WTC11 (cell line): ENCODE results near the gene CACNA2D3. TPM values are rescaled to one million over a fixed set of nuclear protein-coding genes. Genes with fewer than 3 reads are reported as not detected.

ENCODE experiments used
- ATAC-seq: fragments of 200-7000 bp; cut with Tn5 transposase; 2 replicates; pipeline ENCODE4 v1.10.0; 2021; ENCODE audit warnings: mild to moderate bottlenecking, moderate library complexity
- CTCF ChIA-PET: fragments of 300-600 bp; sonication (Branson Sonifier 250); formaldehyde crosslinking; loops from one replicate; lab custom pipeline; 2021; ENCODE audit warnings: antibody characterized with exemption; lab: Charles Lee
- POLR2A ChIA-PET: fragments of 350-600 bp; sonication (Branson Sonifier 250); formaldehyde crosslinking; loops from one replicate; lab custom pipeline; 2021; ENCODE audit warnings: antibody characterized with exemption; lab: Charles Lee
- DNase-seq: peaks from one replicate; pipeline ENCODE4 v3.0.0; 2021; ENCODE audit warnings: low spot score
- H3K27ac Mint-ChIP-seq: 2 replicates; pipeline ENCODE4 v1.8.0; 2021; ENCODE audit warnings: mixed read lengths
- H3K27me3 Mint-ChIP-seq: 2 replicates; pipeline ENCODE4 v1.8.0; 2021; ENCODE audit warnings: low read depth, mild to moderate bottlenecking, moderate library complexity, mixed read lengths
- H3K36me3 Mint-ChIP-seq: 2 replicates; pipeline ENCODE4 v1.8.0; 2021; ENCODE audit warnings: mixed read lengths
- H3K4me1 Mint-ChIP-seq: 2 replicates; pipeline ENCODE4 v1.8.0; 2022; ENCODE audit warnings: mixed read lengths
- H3K4me3 Mint-ChIP-seq: 2 replicates; pipeline ENCODE4 v1.8.0; 2021; ENCODE audit warnings: mild to moderate bottlenecking, moderate library complexity, mixed read lengths
- H3K9me3 Mint-ChIP-seq: 2 replicates; pipeline ENCODE4 v1.8.0; 2021; ENCODE audit warnings: mixed read lengths
- ARID4B ChIP-seq: sonication (generic); formaldehyde crosslinking; IDR thresholded peaks from 2 replicates; pipeline ENCODE4 v1.8.0; 2023; ENCODE audit warnings: missing genetic modification reagents, mild to moderate bottlenecking, borderline replicate concordance
- ATF6 ChIP-seq: sonication (generic); formaldehyde crosslinking; IDR thresholded peaks from 2 replicates; pipeline ENCODE4 v1.8.1; 2023; ENCODE audit warnings: mild to moderate bottlenecking, missing genetic modification reagents
- CDX4 ChIP-seq: fragments of 250-450 bp; sonication (Bioruptor Pico); IDR thresholded peaks from 2 replicates; pipeline ENCODE4 v1.9.0; 2021; ENCODE audit warnings: moderate library complexity, mild to moderate bottlenecking, inconsistent platforms, borderline replicate concordance
- E2F1 ChIP-seq: sonication (generic); formaldehyde crosslinking; IDR thresholded peaks from 2 replicates; pipeline ENCODE4 v1.8.0; 2022; ENCODE audit warnings: mild to moderate bottlenecking, missing genetic modification reagents
- ELF4 ChIP-seq: sonication (generic); formaldehyde crosslinking; IDR thresholded peaks from 2 replicates; pipeline ENCODE4 v1.8.1; 2022; ENCODE audit warnings: low read depth, mild to moderate bottlenecking, moderate library complexity, missing genetic modification reagents
- JAZF1 ChIP-seq: fragments of 250-450 bp; sonication (Bioruptor Pico); IDR thresholded peaks from 2 replicates; pipeline ENCODE4 v1.9.0; 2021; ENCODE audit warnings: moderate library complexity, mild to moderate bottlenecking, inconsistent platforms
- MYBL2 ChIP-seq: sonication (generic); formaldehyde crosslinking; IDR thresholded peaks from 2 replicates; pipeline ENCODE4 v1.8.1; 2023; ENCODE audit warnings: mild to moderate bottlenecking, moderate library complexity, missing genetic modification reagents
- NFATC4 ChIP-seq: fragments of 250-450 bp; sonication (Bioruptor Pico); IDR thresholded peaks from 2 replicates; pipeline ENCODE4 v1.9.0; 2021; ENCODE audit warnings: mild to moderate bottlenecking
- RELA ChIP-seq: sonication (generic); formaldehyde crosslinking; IDR thresholded peaks from 2 replicates; pipeline ENCODE4 v1.8.1; 2022; ENCODE audit warnings: missing genetic modification reagents, mild to moderate bottlenecking, borderline replicate concordance
- SOX15 ChIP-seq: fragments of 250-450 bp; sonication (Bioruptor Pico); IDR thresholded peaks from 2 replicates; pipeline ENCODE4 v1.9.0; 2021; ENCODE audit warnings: mild to moderate bottlenecking
- ZNF281 ChIP-seq: sonication (generic); formaldehyde crosslinking; IDR thresholded peaks from 2 replicates; pipeline ENCODE4 v1.8.0; 2023; ENCODE audit warnings: mild to moderate bottlenecking, missing genetic modification reagents
- ZNF416 ChIP-seq: fragments of 250-450 bp; sonication (Bioruptor Pico); IDR thresholded peaks from 2 replicates; pipeline ENCODE4 v1.9.0; 2021; ENCODE audit warnings: mild to moderate bottlenecking, inconsistent platforms
- ZNF425 ChIP-seq: fragments of 250-450 bp; sonication (Bioruptor Pico); conservative IDR thresholded peaks from 2 replicates; pipeline ENCODE4 v1.9.0; 2021; ENCODE audit warnings: mild to moderate bottlenecking
- total RNA-seq: library from RNA; stranded (reverse); gene quantifications from 3 replicates; pipeline ENCODE4 v1.2.3, GENCODE V29; 2021

Gene CACNA2D3
- total RNA-seq, 1 experiment from 2014 or later: 5.0 TPM

- Mint-ChIP-seq H3K36me3 (peaks cover 6% of the 10 kb centered on the region; the same call in 1 of the 2 replicates), H3K4me1 (peaks cover 16% of the 10 kb centered on the region), H3K27me3 (no peaks in the 10 kb centered on the region), H3K4me3 (no peak overlapping the region), H3K27ac (no peak overlapping the region), H3K9me3 (no peaks in the 10 kb centered on the region)
- DNase-seq (no peak), ATAC-seq (no peak)
- ChIA-PET POLR2A (no interaction called here), CTCF (no interaction called here)
- TF ChIP-seq RELA (CRISPR knock-in tag) (no peak), ZNF416 (CRISPR knock-in tag) (no peak)
These were observed 759.9 kb downstream of the CACNA2D3 start for GRCh38 chr3:54882129-54882833.

- H3K27ac Mint-ChIP-seq: no peak overlapping the region
- CTCF ChIA-PET: no interaction called here
- ATAC-seq: no peak
These were observed 765.8 kb downstream of the CACNA2D3 start for GRCh38 chr3:54888162-54888561.

More at GRCh38 chr3:54888162-54888561, 765.8 kb downstream of the CACNA2D3 start:
- POLR2A ChIA-PET: no interaction called here
- H3K27me3 Mint-ChIP-seq: no peaks in the 10 kb centered on the region
- no peak for DNase-seq
- peaks cover 20% of the 10 kb centered on the region for H3K4me1 Mint-ChIP-seq
- H3K4me3 Mint-ChIP-seq: no peak overlapping the region
- TF ChIP-seq RELA (CRISPR knock-in tag): no peak
- no peak for TF ChIP-seq ATF6 (CRISPR knock-in tag)
- no peak for TF ChIP-seq ZNF281
- no peak for TF ChIP-seq ARID4B (CRISPR knock-in tag)
- no peak for TF ChIP-seq ELF4 (CRISPR knock-in tag)
- no peak for TF ChIP-seq E2F1 (CRISPR knock-in tag)
- TF ChIP-seq JAZF1 (CRISPR knock-in tag): no peak
- no peak for TF ChIP-seq SOX15
- TF ChIP-seq ZNF425: no peak
- TF ChIP-seq CDX4 (CRISPR knock-in tag): no peak
- no peak for TF ChIP-seq NFATC4 (CRISPR knock-in tag)
- TF ChIP-seq MYBL2: no peak
- TF ChIP-seq, all 79 proteins: peak for 0
- Mint-ChIP-seq H3K36me3 (peaks cover 12% of the 10 kb centered on the region), H3K9me3 (no peaks in the 10 kb centered on the region)
